HG03135 (cell line): ENCODE data around the gene ZNF106.

ENCODE experiments used
- ATAC-seq: cut with Tn5 transposase; IDR thresholded peaks from one replicate; pipeline ENCODE4 v1.9.1; 2021; ENCODE audit warnings: mild to moderate bottlenecking, moderate library complexity; ENCODE audit not compliant: unreplicated experiment

ZNF106 gene

GRCh38 chr15:42373274-42373673 is 117.7 kb downstream of the ZNF106 start:
- no peak for ATAC-seq

DNA sequence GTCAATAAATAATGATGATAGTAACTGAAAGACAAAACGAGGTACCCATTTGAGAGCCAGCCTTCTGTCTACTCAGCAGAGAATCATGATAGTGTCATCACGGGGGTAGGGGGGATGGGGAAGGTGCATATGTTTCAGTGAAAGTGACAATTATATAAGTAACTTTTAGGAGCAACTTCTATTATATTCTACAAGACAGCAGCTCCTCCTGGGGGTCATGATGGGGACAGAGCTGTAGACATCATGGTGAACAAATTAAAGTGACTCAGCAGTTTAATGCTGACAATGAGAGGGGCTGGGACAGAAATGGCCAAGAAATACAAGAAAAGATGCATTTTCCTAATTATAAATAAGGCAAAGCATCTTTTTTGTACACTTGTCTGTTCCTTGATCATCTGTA is 119.8 kb downstream of the ZNF106 start:
- ATAC-seq = no peak

- ATAC-seq = no peak
These were observed 122.8 kb downstream of the ZNF106 start for GRCh38 chr15:42368096-42368495.

DNA sequence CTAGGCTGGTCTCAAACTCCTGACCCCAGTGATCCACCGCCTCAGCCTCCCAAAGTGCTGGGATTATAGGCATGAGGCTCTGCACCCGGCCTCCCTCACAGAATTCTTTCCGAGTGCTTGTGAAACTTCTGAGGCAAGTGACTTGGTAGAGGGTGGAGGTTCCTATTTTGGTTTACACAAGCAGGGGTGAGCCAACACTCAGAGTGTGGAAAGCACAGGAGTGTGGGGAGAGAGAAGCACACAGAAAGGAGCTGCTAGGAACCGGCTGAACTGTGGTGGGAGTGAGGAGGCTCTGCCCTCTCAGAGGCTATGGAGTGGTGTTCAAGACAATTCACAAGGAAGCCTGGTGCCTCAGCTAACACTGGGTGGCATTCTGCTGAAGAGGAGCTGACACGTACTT is 123.9 kb downstream of the ZNF106 start:
- ATAC-seq = no peak

DNA sequence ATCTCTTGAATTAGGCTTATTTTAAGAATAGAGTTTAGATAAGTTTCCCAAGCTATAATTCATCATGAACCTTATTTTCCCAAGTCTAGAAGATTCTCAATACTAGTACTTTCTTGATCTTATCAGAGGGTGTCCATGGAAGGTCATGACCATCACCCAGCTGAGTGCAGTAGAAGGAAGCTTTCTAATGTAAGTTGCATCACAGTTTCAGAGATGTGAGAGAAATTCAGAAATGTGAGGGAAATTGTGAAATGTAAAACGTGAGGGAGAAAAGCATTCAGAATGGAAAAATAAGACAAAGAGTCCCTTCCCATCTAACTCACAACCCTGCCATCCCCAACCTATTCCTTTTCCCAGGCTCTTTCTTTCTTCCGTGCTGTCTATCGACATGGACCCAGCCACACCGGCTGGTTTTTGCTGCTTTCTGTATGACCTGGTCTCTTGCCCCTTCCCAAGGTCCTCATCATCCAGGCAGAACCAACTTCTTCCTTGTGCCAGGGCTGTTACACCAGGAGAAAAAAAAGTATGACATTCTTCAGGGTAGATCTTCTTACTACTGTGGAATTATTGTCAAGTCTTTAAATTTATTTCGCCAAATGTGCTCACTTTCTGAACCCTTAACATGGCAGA is 124.9 kb downstream of the ZNF106 start:
- no peak for ATAC-seq

GRCh38 chr15:42364529-42364928 is 126.4 kb downstream of the ZNF106 start:
- no peak for ATAC-seq

DNA sequence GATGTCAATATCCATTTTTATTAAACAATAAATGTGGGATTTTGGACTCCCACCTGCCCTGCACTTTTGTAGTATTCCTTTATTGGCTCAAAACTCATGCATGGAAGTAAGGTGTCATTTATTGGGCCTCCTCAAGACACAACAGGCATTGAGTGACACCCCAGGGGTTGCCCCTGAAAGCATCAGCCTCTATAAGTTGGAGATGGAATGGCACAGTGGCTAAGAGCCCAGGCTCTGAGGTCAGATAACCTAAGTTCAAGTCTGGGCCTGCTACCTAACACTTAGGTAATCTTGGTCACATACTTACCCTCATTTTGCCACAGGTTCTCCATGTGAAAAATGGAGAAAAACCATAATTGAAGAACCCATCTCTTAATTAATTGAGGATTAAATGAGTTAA is 127.0 kb downstream of the ZNF106 start:
- no peak for ATAC-seq

DNA sequence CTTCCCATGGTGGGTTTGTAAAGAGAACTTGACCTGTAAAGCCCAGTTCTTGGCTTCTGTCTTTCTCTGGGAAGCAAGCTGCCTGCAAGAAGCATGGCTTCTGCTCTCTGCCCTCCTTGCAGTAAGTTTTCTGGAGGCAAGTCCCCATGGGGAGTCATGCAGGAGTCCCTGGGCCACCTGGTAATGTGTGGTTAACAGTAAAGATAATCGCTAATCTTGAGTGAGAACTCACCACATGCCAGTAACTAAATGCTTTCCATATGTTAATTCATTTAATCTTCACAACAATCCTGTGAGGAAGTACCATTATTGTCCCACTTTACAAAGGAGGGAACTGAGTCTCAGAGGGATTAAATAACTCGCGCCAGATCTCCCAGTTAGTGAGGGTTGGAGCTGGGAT is 127.5 kb downstream of the ZNF106 start:
- no peak for ATAC-seq
